GM18498 (cell line): ENCODE results near the gene CILP.

Experiments
- ATAC-seq: cut with Tn5 transposase; IDR thresholded peaks from one replicate; pipeline ENCODE4 v1.9.1; 2021; ENCODE audit warnings: mild to moderate bottlenecking, moderate library complexity; ENCODE audit not compliant: unreplicated experiment

CILP gene

GRCh38 chr15:65163041-65163440, 48.2 kb downstream of the CILP start:
- ATAC-seq, result no peak

- no peak for ATAC-seq
Observed at GRCh38 chr15:65156692-65157091, 54.6 kb downstream of the CILP start.

- ATAC-seq, result no peak
Observed at GRCh38 chr15:65154720-65155119, 56.6 kb downstream of the CILP start.

GRCh38 chr15:65147902-65148301, 63.4 kb downstream of the CILP start:
- ATAC-seq, result no peak

GRCh38 chr15:65146438-65146837, 64.8 kb downstream of the CILP start:
- no peak for ATAC-seq
